GM12878 (cell line): ENCODE measurements around the gene SEC16A. TPM values are rescaled to one million over a fixed set of nuclear protein-coding genes. Genes with fewer than 3 reads are reported as not detected.

ENCODE experiments used
- EED ChIP-seq: sonication (generic); IDR thresholded peaks from 2 replicates; pipeline ENCODE4 v1.6.1; 2016; ENCODE audit warnings: antibody characterized with exemption, low read depth
- MEF2A ChIP-seq: IDR thresholded peaks from 2 replicates; pipeline ENCODE4 v1.6.1; 2011; ENCODE audit warnings: low read depth, mild to moderate bottlenecking, low read length, moderate library complexity; ENCODE audit not compliant: insufficient read depth
- RFX5 ChIP-seq: IDR thresholded peaks from 2 replicates; pipeline ENCODE4 v1.6.1; 2011; ENCODE audit warnings: low read depth, low read length, improper control_type of control experiment
- RUNX3 ChIP-seq: IDR thresholded peaks from 2 replicates; pipeline ENCODE4 v1.6.1; 2012; ENCODE audit warnings: low read length, inconsistent platforms
- SKIL ChIP-seq: fragments of 450-650 bp; IDR thresholded peaks from 2 replicates; pipeline ENCODE4 v1.6.1; 2017; ENCODE audit warnings: mild to moderate bottlenecking, low read depth, inconsistent platforms; ENCODE audit not compliant: poor library complexity, severe bottlenecking
- SP1 ChIP-seq: IDR thresholded peaks from one replicate; pipeline ENCODE4 v1.6.1; 2011; ENCODE audit warnings: low read depth, low read length
- ZNF274 ChIP-seq: IDR thresholded peaks from one replicate; pipeline ENCODE4 v1.8.0; 2011; ENCODE audit not compliant: insufficient read length, insufficient read depth
- polyA plus RNA-seq, 11 experiments: library from polyadenylated mRNA; depleted of rRNA in 4 of 11; unstranded in 6 of 11; stranded (reverse) in 5 of 11; fragments of >200 nt; fragmentation: Nextera tagmentation in 4 of 11; fragmentation: Illumina TruSeq in 1 of 11; extraction: Ambion mirVana in 4 of 11; extraction: Trizol in 1 of 11; gene quantifications; 1 replicate in 1 of 11; 2 replicates in 10 of 11; pipeline versions ENCODE4 v1.2.1 to v1.2.3, GENCODE V29; 2011 to 2016; ENCODE audit warnings: inconsistent platforms in 2 of 11, missing spikeins in 2 of 11, low read depth in 1 of 11
- total RNA-seq, 4 experiments: library from RNA; depleted of rRNA in 3 of 4; stranded (reverse); fragments of >200 nt in 3 of 4; fragmentation: Illumina TruSeq in 1 of 4; extraction: Trizol in 1 of 4; gene quantifications; 2 replicates each; pipeline versions ENCODE4 v1.2.1 to v1.2.3, GENCODE V29; 2013 to 2021
- TF ChIP-seq, protein P1 (sequence below): IDR thresholded peaks from 2 replicates; pipeline ENCODE4 v1.6.1; 2012; ENCODE audit warnings: mild to moderate bottlenecking, low read depth, low read length
- TF ChIP-seq, protein P2 (sequence below): fragments of 450-650 bp; formaldehyde crosslinking; IDR thresholded peaks from 2 replicates; pipeline ENCODE4 v1.4.0; 2022; ENCODE audit warnings: mild to moderate bottlenecking, moderate library complexity
- TF ChIP-seq, protein P3 (sequence below): fragments of 450-650 bp; IDR thresholded peaks from 2 replicates; pipeline ENCODE4 v1.6.1; 2018; ENCODE audit warnings: mild to moderate bottlenecking, low read depth, moderate library complexity; ENCODE audit not compliant: partially characterized antibody

The SEC16A gene
- total and polyA plus RNA-seq, 10 of the 15 experiments (the other 5 are each of a cell fraction or from before 2014, with no cell fraction given) = 9.9 to 59.1 (median 21.7) TPM

- TF ChIP-seq, protein P1, sequence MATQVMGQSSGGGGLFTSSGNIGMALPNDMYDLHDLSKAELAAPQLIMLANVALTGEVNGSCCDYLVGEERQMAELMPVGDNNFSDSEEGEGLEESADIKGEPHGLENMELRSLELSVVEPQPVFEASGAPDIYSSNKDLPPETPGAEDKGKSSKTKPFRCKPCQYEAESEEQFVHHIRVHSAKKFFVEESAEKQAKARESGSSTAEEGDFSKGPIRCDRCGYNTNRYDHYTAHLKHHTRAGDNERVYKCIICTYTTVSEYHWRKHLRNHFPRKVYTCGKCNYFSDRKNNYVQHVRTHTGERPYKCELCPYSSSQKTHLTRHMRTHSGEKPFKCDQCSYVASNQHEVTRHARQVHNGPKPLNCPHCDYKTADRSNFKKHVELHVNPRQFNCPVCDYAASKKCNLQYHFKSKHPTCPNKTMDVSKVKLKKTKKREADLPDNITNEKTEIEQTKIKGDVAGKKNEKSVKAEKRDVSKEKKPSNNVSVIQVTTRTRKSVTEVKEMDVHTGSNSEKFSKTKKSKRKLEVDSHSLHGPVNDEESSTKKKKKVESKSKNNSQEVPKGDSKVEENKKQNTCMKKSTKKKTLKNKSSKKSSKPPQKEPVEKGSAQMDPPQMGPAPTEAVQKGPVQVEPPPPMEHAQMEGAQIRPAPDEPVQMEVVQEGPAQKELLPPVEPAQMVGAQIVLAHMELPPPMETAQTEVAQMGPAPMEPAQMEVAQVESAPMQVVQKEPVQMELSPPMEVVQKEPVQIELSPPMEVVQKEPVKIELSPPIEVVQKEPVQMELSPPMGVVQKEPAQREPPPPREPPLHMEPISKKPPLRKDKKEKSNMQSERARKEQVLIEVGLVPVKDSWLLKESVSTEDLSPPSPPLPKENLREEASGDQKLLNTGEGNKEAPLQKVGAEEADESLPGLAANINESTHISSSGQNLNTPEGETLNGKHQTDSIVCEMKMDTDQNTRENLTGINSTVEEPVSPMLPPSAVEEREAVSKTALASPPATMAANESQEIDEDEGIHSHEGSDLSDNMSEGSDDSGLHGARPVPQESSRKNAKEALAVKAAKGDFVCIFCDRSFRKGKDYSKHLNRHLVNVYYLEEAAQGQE = no peak
- no peak for TF ChIP-seq SKIL
- no peak for TF ChIP-seq SP1
- no peak for TF ChIP-seq RUNX3
- TF ChIP-seq, protein P2, sequence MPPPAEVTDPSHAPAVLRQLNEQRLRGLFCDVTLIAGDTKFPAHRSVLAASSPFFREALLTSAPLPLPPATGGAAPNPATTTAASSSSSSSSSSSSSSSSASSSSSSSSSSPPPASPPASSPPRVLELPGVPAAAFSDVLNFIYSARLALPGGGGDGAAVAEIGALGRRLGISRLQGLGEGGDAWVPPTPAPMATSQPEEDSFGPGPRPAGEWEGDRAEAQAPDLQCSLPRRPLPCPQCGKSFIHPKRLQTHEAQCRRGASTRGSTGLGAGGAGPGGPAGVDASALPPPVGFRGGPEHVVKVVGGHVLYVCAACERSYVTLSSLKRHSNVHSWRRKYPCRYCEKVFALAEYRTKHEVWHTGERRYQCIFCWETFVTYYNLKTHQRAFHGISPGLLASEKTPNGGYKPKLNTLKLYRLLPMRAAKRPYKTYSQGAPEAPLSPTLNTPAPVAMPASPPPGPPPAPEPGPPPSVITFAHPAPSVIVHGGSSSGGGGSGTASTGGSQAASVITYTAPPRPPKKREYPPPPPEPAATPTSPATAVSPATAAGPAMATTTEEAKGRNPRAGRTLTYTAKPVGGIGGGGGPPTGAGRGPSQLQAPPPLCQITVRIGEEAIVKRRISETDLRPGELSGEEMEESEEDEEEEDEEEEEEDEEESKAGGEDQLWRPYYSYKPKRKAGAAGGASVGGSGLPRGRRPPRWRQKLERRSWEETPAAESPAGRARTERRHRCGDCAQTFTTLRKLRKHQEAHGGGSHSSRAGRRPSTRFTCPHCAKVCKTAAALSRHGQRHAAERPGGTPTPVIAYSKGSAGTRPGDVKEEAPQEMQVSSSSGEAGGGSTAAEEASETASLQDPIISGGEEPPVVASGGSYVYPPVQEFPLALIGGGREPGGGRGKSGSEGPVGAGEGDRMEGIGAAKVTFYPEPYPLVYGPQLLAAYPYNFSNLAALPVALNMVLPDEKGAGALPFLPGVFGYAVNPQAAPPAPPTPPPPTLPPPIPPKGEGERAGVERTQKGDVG (CRISPR knock-in tag) = no peak
- TF ChIP-seq ZNF274 = no peak
- TF ChIP-seq, protein P3, sequence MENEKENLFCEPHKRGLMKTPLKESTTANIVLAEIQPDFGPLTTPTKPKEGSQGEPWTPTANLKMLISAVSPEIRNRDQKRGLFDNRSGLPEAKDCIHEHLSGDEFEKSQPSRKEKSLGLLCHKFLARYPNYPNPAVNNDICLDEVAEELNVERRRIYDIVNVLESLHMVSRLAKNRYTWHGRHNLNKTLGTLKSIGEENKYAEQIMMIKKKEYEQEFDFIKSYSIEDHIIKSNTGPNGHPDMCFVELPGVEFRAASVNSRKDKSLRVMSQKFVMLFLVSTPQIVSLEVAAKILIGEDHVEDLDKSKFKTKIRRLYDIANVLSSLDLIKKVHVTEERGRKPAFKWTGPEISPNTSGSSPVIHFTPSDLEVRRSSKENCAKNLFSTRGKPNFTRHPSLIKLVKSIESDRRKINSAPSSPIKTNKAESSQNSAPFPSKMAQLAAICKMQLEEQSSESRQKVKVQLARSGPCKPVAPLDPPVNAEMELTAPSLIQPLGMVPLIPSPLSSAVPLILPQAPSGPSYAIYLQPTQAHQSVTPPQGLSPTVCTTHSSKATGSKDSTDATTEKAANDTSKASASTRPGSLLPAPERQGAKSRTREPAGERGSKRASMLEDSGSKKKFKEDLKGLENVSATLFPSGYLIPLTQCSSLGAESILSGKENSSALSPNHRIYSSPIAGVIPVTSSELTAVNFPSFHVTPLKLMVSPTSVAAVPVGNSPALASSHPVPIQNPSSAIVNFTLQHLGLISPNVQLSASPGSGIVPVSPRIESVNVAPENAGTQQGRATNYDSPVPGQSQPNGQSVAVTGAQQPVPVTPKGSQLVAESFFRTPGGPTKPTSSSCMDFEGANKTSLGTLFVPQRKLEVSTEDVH = no peak
- TF ChIP-seq EED = no peak
- no peak for TF ChIP-seq MEF2A
- TF ChIP-seq RFX5 = no peak
Observed at GRCh38 chr9:136496181-136496580, 13.3 kb upstream of the SEC16A start (continued).
